GM12878 (cell line): ENCODE measurements around the gene LCAT. TPM values are rescaled to one million over a fixed set of nuclear protein-coding genes. Genes with fewer than 3 reads are reported as not detected.

ENCODE experiments used
- EGR1 ChIP-seq, 2 experiments: IDR thresholded peaks; 1 replicate in 1 of 2; 2 replicates in 1 of 2; pipeline ENCODE4 v1.6.1; 2011 to 2012; ENCODE audit warnings: low read depth in 2 of 2, low read length in 2 of 2, borderline replicate concordance in 1 of 2, mild to moderate bottlenecking in 1 of 2, moderate library complexity in 1 of 2
- ESRRA ChIP-seq: IDR thresholded peaks from 2 replicates; pipeline ENCODE4 v1.6.1; 2012; ENCODE audit warnings: mild to moderate bottlenecking, low read length, improper control_type of control experiment
- FOXK2 ChIP-seq: fragments of 450-650 bp; IDR thresholded peaks from 2 replicates; pipeline ENCODE4 v1.6.1; 2017; ENCODE audit warnings: mild to moderate bottlenecking, moderate library complexity
- HDAC2 ChIP-seq: fragments of 200-600 bp; sonication (generic); IDR thresholded peaks from 2 replicates; pipeline ENCODE4 v1.6.1; 2017
- HDGF ChIP-seq: fragments of 450-650 bp; IDR thresholded peaks from 2 replicates; pipeline ENCODE4 v1.6.1; 2016; ENCODE audit warnings: antibody characterized with exemption
- IKZF2 ChIP-seq, 2 experiments: fragments of 450-650 bp; IDR thresholded peaks; 2 replicates each; pipeline ENCODE4 v1.6.1; 2017; ENCODE audit warnings: mild to moderate bottlenecking in 2 of 2, moderate library complexity in 2 of 2
- IRF4 ChIP-seq: IDR thresholded peaks from 2 replicates; pipeline ENCODE4 v1.6.1; 2011; ENCODE audit warnings: low read depth, low read length
- KDM1A ChIP-seq: fragments of 200-600 bp; sonication (generic); IDR thresholded peaks from 2 replicates; pipeline ENCODE4 v1.6.1; 2016; ENCODE audit warnings: borderline replicate concordance
- KLF5 ChIP-seq: fragments of 450-650 bp; IDR thresholded peaks from 2 replicates; pipeline ENCODE4 v1.6.1; 2014; ENCODE audit warnings: mild to moderate bottlenecking; ENCODE audit not compliant: partially characterized antibody
- LARP7 ChIP-seq: fragments of 450-650 bp; IDR thresholded peaks from 2 replicates; pipeline ENCODE4 v1.6.1; 2017; ENCODE audit warnings: mild to moderate bottlenecking
- NFYA ChIP-seq: IDR thresholded peaks from 2 replicates; pipeline ENCODE4 v1.6.1; 2011; ENCODE audit warnings: low read depth, mild to moderate bottlenecking, low read length, improper control_type of control experiment, borderline replicate concordance
- PAX8 ChIP-seq: fragments of 450-650 bp; IDR thresholded peaks from 2 replicates; pipeline ENCODE4 v1.6.1; 2017; ENCODE audit warnings: mild to moderate bottlenecking, moderate library complexity
- PML ChIP-seq: IDR thresholded peaks from 2 replicates; pipeline ENCODE4 v1.6.1; 2012; ENCODE audit warnings: low read length, inconsistent platforms
- RCOR1 ChIP-seq: conservative IDR thresholded peaks from 2 replicates; pipeline ENCODE4 v1.6.1; 2012; ENCODE audit warnings: low read depth, low read length, improper control_type of control experiment
- RFX5 ChIP-seq: IDR thresholded peaks from 2 replicates; pipeline ENCODE4 v1.6.1; 2011; ENCODE audit warnings: low read depth, low read length, improper control_type of control experiment
- STAT1 ChIP-seq: fragments of 450-650 bp; conservative IDR thresholded peaks from 2 replicates; pipeline ENCODE4 v1.6.1; 2014; ENCODE audit warnings: antibody characterized with exemption, mild to moderate bottlenecking
- TCF7 ChIP-seq: IDR thresholded peaks from 2 replicates; pipeline ENCODE4 v1.6.1; 2014; ENCODE audit warnings: antibody characterized with exemption, borderline replicate concordance
- YBX1 ChIP-seq: fragments of 450-650 bp; IDR thresholded peaks from 2 replicates; pipeline ENCODE4 v1.6.1; 2016; ENCODE audit warnings: antibody characterized with exemption
- ZZZ3 ChIP-seq: IDR thresholded peaks from 2 replicates; pipeline ENCODE4 v1.6.1; 2011; ENCODE audit warnings: low read depth; ENCODE audit not compliant: control insufficient read depth, insufficient read length
- polyA plus RNA-seq, 11 experiments: library from polyadenylated mRNA; depleted of rRNA in 4 of 11; unstranded in 6 of 11; stranded (reverse) in 5 of 11; fragments of >200 nt; fragmentation: Nextera tagmentation in 4 of 11; fragmentation: Illumina TruSeq in 1 of 11; extraction: Ambion mirVana in 4 of 11; extraction: Trizol in 1 of 11; gene quantifications; 1 replicate in 1 of 11; 2 replicates in 10 of 11; pipeline versions ENCODE4 v1.2.1 to v1.2.3, GENCODE V29; 2011 to 2016; ENCODE audit warnings: inconsistent platforms in 2 of 11, missing spikeins in 2 of 11, low read depth in 1 of 11
- total RNA-seq, 4 experiments: library from RNA; depleted of rRNA in 3 of 4; stranded (reverse); fragments of >200 nt in 3 of 4; fragmentation: Illumina TruSeq in 1 of 4; extraction: Trizol in 1 of 4; gene quantifications; 2 replicates each; pipeline versions ENCODE4 v1.2.1 to v1.2.3, GENCODE V29; 2013 to 2021
- TF ChIP-seq, protein P1 (sequence below): fragments of 450-650 bp; IDR thresholded peaks from 2 replicates; pipeline ENCODE4 v1.6.1; 2016; ENCODE audit warnings: mild to moderate bottlenecking, moderate library complexity, borderline replicate concordance
- TF ChIP-seq, protein P2 (sequence below): IDR thresholded peaks from 2 replicates; pipeline ENCODE4 v1.6.1; 2012; ENCODE audit warnings: low read depth, low read length, improper control_type of control experiment
- TF ChIP-seq, protein P3 (sequence below): IDR thresholded peaks from 2 replicates; pipeline ENCODE4 v1.6.1; 2011; ENCODE audit warnings: borderline replicate concordance, low read depth, mild to moderate bottlenecking, moderate library complexity, low read length; ENCODE audit not compliant: insufficient read depth, poor library complexity, severe bottlenecking
- TF ChIP-seq, protein P4 (sequence below): fragments of 450-650 bp; IDR thresholded peaks from 2 replicates; pipeline ENCODE4 v1.6.1; 2018; ENCODE audit warnings: mild to moderate bottlenecking, low read depth, moderate library complexity; ENCODE audit not compliant: partially characterized antibody

Gene LCAT
- total and polyA plus RNA-seq, 10 of the 15 experiments (the other 5 are each of a cell fraction or from before 2014, with no cell fraction given) = 0.61 to 11.7 (median 3.3) TPM

DNA sequence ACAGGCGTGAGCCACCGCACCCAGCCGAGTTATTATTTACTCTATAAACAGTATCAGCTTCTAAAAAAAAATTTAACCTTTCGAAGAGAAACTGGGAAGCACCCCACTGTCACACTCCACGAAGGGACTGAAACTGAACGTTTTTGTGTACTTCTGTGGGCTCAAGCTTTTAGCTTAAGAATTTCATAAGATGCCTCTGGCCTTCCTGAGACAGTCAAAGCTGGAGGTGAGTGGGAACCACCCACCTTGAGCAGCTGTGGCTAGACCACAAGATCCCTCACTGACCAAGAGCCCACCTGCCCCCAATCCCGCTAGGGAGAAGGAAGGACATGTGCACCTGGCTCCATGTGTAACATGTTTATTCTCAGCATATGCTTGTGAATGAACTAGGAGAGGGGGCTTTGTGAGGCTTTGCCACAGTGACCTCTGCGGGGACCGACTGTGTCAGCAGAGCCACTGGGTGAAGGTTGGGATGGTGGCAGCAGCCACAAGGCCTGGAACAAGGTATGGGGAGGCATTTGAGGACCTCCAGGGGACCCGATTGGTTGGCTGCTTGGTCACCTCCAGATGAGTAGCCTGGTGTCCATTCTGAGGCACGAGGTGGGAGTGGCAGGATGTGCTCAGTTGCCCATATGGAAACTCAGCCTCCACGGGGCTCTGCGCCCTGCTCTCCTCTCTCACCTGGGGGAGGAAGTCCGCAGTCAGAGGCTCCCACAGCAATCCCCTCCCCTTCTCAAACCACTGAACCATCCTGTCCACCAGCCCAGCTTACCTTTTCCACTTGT lies 31.6 kb upstream of the LCAT start (continued):
- TF ChIP-seq STAT1 = no peak
- TF ChIP-seq, protein P1, sequence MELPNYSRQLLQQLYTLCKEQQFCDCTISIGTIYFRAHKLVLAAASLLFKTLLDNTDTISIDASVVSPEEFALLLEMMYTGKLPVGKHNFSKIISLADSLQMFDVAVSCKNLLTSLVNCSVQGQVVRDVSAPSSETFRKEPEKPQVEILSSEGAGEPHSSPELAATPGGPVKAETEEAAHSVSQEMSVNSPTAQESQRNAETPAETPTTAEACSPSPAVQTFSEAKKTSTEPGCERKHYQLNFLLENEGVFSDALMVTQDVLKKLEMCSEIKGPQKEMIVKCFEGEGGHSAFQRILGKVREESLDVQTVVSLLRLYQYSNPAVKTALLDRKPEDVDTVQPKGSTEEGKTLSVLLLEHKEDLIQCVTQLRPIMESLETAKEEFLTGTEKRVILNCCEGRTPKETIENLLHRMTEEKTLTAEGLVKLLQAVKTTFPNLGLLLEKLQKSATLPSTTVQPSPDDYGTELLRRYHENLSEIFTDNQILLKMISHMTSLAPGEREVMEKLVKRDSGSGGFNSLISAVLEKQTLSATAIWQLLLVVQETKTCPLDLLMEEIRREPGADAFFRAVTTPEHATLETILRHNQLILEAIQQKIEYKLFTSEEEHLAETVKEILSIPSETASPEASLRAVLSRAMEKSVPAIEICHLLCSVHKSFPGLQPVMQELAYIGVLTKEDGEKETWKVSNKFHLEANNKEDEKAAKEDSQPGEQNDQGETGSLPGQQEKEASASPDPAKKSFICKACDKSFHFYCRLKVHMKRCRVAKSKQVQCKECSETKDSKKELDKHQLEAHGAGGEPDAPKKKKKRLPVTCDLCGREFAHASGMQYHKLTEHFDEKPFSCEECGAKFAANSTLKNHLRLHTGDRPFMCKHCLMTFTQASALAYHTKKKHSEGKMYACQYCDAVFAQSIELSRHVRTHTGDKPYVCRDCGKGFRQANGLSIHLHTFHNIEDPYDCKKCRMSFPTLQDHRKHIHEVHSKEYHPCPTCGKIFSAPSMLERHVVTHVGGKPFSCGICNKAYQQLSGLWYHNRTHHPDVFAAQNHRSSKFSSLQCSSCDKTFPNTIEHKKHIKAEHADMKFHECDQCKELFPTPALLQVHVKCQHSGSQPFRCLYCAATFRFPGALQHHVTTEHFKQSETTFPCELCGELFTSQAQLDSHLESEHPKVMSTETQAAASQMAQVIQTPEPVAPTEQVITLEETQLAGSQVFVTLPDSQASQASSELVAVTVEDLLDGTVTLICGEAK = no peak
- no peak for TF ChIP-seq FOXK2
- TF ChIP-seq NFYA = no peak
- TF ChIP-seq YBX1 = no peak
- TF ChIP-seq HDGF = no peak
- TF ChIP-seq IKZF2 (IDR thresholded peaks at IDR 0.05) = peak; percentile 59 to 70; a peak in 2 of 4 replicates
- TF ChIP-seq ESRRA = no peak
- 0 out of 2 replicates have a peak, but pooled peaks have one; percentile 28 for TF ChIP-seq PML
- TF ChIP-seq, protein P2, sequence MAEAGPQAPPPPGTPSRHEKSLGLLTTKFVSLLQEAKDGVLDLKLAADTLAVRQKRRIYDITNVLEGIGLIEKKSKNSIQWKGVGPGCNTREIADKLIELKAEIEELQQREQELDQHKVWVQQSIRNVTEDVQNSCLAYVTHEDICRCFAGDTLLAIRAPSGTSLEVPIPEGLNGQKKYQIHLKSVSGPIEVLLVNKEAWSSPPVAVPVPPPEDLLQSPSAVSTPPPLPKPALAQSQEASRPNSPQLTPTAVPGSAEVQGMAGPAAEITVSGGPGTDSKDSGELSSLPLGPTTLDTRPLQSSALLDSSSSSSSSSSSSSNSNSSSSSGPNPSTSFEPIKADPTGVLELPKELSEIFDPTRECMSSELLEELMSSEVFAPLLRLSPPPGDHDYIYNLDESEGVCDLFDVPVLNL = no peak
- TF ChIP-seq, protein P3, sequence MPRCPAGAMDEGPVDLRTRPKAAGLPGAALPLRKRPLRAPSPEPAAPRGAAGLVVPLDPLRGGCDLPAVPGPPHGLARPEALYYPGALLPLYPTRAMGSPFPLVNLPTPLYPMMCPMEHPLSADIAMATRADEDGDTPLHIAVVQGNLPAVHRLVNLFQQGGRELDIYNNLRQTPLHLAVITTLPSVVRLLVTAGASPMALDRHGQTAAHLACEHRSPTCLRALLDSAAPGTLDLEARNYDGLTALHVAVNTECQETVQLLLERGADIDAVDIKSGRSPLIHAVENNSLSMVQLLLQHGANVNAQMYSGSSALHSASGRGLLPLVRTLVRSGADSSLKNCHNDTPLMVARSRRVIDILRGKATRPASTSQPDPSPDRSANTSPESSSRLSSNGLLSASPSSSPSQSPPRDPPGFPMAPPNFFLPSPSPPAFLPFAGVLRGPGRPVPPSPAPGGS = no peak
- TF ChIP-seq PAX8 = no peak
- TF ChIP-seq TCF7 = no peak
- no peak for TF ChIP-seq RFX5
- TF ChIP-seq KDM1A = no peak
- TF ChIP-seq IRF4 = peak; percentile 68; the same call in 1 of the 2 replicates
- TF ChIP-seq KLF5 = no peak
- no peak for TF ChIP-seq LARP7
- TF ChIP-seq HDAC2 = no peak
- TF ChIP-seq ZZZ3 = no peak
- TF ChIP-seq, protein P4, sequence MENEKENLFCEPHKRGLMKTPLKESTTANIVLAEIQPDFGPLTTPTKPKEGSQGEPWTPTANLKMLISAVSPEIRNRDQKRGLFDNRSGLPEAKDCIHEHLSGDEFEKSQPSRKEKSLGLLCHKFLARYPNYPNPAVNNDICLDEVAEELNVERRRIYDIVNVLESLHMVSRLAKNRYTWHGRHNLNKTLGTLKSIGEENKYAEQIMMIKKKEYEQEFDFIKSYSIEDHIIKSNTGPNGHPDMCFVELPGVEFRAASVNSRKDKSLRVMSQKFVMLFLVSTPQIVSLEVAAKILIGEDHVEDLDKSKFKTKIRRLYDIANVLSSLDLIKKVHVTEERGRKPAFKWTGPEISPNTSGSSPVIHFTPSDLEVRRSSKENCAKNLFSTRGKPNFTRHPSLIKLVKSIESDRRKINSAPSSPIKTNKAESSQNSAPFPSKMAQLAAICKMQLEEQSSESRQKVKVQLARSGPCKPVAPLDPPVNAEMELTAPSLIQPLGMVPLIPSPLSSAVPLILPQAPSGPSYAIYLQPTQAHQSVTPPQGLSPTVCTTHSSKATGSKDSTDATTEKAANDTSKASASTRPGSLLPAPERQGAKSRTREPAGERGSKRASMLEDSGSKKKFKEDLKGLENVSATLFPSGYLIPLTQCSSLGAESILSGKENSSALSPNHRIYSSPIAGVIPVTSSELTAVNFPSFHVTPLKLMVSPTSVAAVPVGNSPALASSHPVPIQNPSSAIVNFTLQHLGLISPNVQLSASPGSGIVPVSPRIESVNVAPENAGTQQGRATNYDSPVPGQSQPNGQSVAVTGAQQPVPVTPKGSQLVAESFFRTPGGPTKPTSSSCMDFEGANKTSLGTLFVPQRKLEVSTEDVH = no peak
- peak in 1 of 2 experiments; percentile 65; a peak in 1 of 3 replicates for TF ChIP-seq EGR1 (IDR thresholded peaks at IDR 0.05; ENCODE audit: borderline replicate concordance in 1 of 2, low read depth in 2 of 2, low read length in 2 of 2)
- TF ChIP-seq RCOR1 = no peak
